ENCODE measurements around the gene CEP97. TPM values are rescaled to one million over a fixed set of nuclear protein-coding genes. Genes with fewer than 3 reads are reported as not detected.

CEP97 gene
- total RNA-seq, result 6.0 and 6.9 TPM in 2 replicates

GRCh38 chr3:101724329-101725193 lies at the start of gene CEP97:
Gene CEP97, plus strand, starts transcription at chr3:101724614. Its CDS starts 63 bp downstream, at chr3:101724677.

GRCh38 chr3:101676765-101677435 lies 47.5 kb upstream of the CEP97 start, which contains the start of gene ZBTB11:
Gene ZBTB11, minus strand, starts transcription at chr3:101677132. Its CDS starts 218 bp downstream, at chr3:101676914.

DNA sequence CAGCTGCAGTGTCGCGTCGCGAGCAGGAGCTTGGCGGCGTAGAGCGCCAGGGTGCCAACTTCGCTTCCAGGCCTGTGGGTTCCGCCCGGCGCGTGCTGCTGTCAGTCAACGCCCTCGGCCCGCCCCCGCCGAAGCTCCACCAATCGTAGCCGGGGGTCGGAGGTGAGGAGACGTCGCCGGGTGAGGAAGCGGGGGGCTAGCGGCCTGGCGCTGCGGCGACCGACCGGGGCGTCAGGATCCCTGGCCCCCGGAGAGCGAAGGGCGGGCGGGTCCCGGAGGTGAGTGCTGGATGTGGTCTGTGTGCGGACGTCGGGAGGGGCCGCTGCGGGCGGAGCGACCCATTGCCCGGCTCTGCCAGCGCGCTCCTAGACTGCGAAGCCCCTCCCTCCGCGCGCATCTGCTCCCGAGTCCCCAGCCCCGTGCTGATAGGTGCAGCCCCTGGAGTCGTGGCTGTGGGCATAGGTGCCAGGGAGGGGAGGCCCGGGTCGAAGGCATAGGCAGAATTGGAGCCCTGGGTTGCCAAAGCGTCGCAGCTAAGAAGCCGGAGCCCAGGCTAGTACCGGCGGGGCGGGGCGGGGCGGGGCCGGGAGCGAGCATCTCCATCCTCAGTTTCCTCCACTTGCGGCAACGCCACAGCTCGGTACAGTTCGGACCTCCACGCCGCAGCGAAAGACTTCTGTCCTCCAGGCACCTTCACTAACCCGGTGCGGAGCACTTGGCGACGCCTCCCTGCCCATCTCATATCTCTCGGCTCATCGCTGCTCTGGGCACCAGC lies 54.8 kb downstream of the CEP97 start, which contains the start of gene NXPE3:
Gene NXPE3 (plus strand): TSS at position 165 of the 775 bp plus-strand sequence. CDS start 6,386 bp downstream, outside the sequence.

Other genes starting within 250 kb of the CEP97 start
- gene SENP7, start 211.4 kb upstream of the CEP97 start, total RNA-seq, result 3.1 and 3.4 TPM in 2 replicates
- gene TRMT10C, start 162.7 kb upstream of the CEP97 start, total RNA-seq, result 18.8 and 21.2 TPM in 2 replicates
- 45.1 and 62.9 TPM in 2 replicates for gene PCNP, start 150.4 kb upstream of the CEP97 start, total RNA-seq
- gene ZBTB11, start 47.5 kb upstream of the CEP97 start, total RNA-seq, result 11.2 and 14.3 TPM in 2 replicates
- gene RPL24, start 37.9 kb upstream of the CEP97 start, total RNA-seq, result 1,414 and 1,614 TPM in 2 replicates
- 13.7 and 21.4 TPM in 2 replicates for gene NXPE3, start 54.6 kb downstream of the CEP97 start, total RNA-seq
- gene NFKBIZ, start 124.9 kb downstream of the CEP97 start, total RNA-seq, result 39.2 and 47.1 TPM in 2 replicates